HG03342 (cell line): Measurements from ENCODE around the gene TSPAN13.

ENCODE experiments used
- ATAC-seq: cut with Tn5 transposase; IDR thresholded peaks from one replicate; pipeline ENCODE4 v1.9.1; 2021; ENCODE audit warnings: mild to moderate bottlenecking, moderate library complexity; ENCODE audit not compliant: unreplicated experiment

The TSPAN13 gene

GRCh38 chr7:16753102-16753931 is at the start of gene TSPAN13:
Gene TSPAN13, plus strand, starts transcription at chr7:16753755. Its CDS starts 213 bp downstream, at chr7:16753968.
- no peak for ATAC-seq

- no peak for ATAC-seq
Measured at GRCh38 chr7:16708511-16708910, 45.0 kb upstream of the TSPAN13 start.

DNA sequence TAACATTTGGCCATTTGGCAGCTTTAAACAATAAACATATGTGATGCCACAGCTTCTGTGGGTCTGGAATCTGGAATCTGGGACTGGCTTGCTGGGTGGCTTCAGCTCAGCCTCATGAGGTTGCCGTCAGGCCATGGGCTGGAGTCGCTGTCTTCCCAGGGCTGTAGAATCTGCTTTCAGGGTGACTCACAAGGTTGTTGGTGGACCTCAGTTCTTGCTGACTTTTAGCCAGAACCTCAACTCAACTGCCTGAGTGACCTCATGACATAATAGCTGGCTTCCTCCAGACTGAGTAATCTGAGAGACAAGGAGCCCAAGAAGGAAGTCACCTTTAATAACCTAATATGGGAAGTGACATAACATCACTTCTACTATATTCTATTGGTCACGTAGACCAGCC is 44.6 kb upstream of the TSPAN13 start:
- no peak for ATAC-seq

DNA sequence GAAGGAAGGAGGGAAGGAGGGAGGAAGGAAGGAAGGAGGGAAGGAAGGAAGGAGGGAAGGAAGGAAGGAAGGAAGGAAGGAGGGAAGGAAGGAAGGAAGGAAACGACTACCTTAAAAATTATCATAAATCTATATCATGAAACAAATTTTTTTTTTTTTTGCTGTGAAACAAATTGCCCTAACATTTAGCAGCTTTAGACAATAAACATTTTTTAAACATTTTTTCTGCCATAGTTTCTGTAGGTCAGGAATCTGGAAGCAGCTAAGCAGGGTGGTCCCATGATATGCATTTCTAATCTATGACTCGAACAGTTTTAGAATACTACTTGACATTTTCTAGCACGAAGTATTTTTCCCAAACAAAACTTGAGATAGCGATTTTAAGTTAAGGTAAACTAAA is 42.9 kb upstream of the TSPAN13 start:
- no peak for ATAC-seq

DNA sequence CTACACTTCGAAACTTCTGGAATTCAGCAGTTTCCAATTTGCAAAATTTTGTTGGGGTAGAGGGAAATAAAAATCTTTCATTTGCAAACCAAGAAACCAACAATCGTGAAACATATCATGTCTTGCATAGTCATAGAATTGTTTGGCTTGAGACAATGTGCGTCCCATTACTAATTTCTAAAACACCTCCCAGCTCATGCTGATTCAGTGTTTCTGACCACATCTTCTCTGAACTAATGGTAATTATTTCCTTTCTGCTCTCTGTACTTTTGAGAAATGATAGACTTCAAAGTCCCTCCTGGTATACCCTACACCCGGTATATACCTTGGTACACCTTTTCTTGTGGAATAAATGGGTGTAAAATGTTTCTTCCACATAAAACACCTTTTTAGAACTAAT is 41.8 kb upstream of the TSPAN13 start:
- no peak for ATAC-seq

DNA sequence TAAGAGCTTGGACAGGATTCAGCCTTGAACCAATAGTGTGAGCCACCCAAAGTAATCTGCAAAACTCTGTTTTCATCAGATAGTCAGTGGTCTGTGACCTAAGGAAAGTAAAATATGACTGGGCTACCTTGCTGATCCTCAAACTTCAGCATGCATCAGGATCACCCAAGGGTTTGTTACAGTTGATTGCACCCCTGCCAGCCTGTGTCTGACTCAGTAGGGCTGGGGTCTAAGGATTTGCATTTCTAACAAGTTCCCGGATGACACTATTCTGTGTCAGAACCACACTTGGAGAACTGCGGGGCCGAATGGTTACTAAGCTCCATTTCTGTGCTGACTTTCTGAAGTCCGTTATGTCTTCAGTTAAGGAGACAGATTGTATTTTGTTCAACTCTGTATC is 40.6 kb upstream of the TSPAN13 start:
- ATAC-seq, result no peak

GRCh38 chr7:16715928-16716327 is 37.6 kb upstream of the TSPAN13 start:
- no peak for ATAC-seq

- no peak for ATAC-seq
Measured at GRCh38 chr7:16718111-16718656, 35.4 kb upstream of the TSPAN13 start.

GRCh38 chr7:16719699-16720098 is 33.9 kb upstream of the TSPAN13 start:
- ATAC-seq, result no peak

GRCh38 chr7:16721541-16721940 is 32.0 kb upstream of the TSPAN13 start:
- ATAC-seq, result no peak

- no peak for ATAC-seq
Measured at GRCh38 chr7:16724344-16724743, 29.2 kb upstream of the TSPAN13 start.

GRCh38 chr7:16726189-16726588 is 27.4 kb upstream of the TSPAN13 start:
- ATAC-seq, result no peak

GRCh38 chr7:16727736-16728135 is 25.8 kb upstream of the TSPAN13 start:
- no peak for ATAC-seq

DNA sequence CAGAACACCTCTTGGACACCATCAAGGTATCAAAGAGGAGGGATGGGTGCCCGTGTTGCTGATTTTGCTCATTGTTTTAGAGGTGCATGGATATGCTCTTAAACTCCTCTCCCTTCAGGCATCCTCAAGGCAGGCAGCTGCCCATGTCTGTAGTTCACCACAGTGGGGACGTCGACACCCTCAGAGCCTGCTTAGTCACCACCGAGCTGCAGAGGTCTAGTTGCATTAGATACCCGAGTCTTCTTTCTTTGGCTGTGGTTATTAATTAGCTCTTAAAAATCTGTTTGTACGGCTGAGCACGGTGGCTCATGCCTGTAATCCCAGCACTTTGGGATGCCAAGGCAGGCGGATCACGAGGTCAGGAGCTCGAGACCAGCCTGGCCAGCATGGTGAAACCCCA is 24.7 kb upstream of the TSPAN13 start:
- no peak for ATAC-seq

DNA sequence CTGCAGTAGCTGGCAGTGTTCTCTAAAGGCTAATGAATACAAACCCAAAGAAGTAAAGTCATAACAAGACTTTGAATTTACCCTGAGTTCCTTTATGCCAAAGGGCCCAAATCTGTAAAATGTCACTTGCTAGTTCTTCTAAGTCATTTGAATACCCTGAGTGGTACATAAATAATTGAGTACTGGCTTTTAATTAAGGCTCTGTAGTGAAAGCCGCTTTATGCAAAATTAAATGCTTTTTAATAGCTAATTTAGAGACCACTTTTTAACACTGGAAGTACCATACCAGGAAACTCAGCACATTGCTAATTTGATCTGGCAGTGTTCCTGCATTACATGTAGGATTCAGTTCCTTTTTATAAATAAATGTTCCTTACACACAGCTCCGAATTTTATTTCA is 24.0 kb upstream of the TSPAN13 start:
- no peak for ATAC-seq

DNA sequence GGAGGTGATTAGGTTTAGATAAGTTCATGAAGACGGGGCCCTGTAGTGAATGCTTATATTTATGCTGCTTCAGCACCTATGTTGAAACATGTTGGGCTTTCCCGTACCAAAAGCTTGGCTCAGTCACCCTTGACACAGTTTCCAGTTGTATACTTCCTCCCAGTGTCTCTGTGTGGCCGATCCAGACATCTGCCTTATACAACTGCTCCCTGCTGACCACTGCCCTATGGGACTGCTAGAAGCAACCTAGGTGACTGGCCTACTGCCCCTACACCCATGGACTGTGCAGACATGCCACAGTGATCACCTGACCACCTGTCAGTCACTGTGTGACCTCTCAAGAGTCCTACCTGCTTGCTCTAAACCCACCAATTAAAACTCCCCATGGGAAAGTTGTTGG is 22.6 kb upstream of the TSPAN13 start:
- no peak for ATAC-seq

- no peak for ATAC-seq
Measured at GRCh38 chr7:16732828-16733227, 20.7 kb upstream of the TSPAN13 start.

DNA sequence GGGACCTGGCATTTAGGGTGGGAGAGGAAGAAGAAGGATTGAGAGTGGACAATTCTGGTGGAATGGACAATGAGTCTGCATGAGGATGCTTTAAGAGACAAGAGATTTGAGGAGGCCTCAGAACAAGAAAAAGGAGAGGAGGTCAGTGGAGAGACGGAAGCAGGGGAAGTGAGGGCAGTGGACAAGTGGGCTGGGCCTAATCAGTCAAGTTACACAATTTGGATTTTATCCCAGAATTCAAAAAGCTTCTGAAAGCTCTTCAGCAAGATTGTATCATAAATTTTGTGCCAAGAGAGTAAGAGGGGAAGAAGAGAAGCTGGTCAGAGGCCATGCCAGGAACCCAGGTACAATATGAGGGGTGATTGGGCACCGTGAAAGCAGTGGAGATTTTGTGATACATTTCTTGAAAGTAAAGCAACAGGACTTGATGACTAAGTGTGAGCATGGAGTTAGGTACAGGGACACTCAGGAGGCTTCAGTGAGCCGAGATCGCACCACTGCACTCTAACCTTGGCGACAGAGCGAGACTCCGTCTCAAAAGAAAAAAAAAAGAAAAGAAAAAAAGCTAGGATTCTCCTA is 19.3 kb upstream of the TSPAN13 start:
- ATAC-seq, result no peak

GRCh38 chr7:16735020-16735419 is 18.5 kb upstream of the TSPAN13 start:
- ATAC-seq, result no peak

- no peak for ATAC-seq
Measured at GRCh38 chr7:16738011-16738688, 15.4 kb upstream of the TSPAN13 start.

GRCh38 chr7:16739863-16740622 is 13.5 kb upstream of the TSPAN13 start:
- no peak for ATAC-seq
